GM21381 (cell line): Measurements from ENCODE around the gene GALNT9.
"Not testable (repeated sequence)": the region's sequence is repeated elsewhere in the genome, so short reads cannot be mapped to it uniquely, and the experiment has no call there.

ENCODE experiments used
- ATAC-seq: cut with Tn5 transposase; IDR thresholded peaks from one replicate; pipeline ENCODE4 v1.9.1; 2021; ENCODE audit warnings: mild to moderate bottlenecking, moderate library complexity; ENCODE audit not compliant: unreplicated experiment

The GALNT9 gene

GRCh38 chr12:132329036-132329719 lies at the start of gene GALNT9:
TSS of gene GALNT9 (minus strand) at chr12:132329589. CDS start at chr12:132329203, 386 bp downstream.
- ATAC-seq: no peak

GRCh38 chr12:132379057-132379456 lies 49.7 kb upstream of the GALNT9 start:
- not testable (repeated sequence) for ATAC-seq

- no peak for ATAC-seq
These were observed 47.8 kb upstream of the GALNT9 start for GRCh38 chr12:132377147-132377546.

GRCh38 chr12:132376464-132376830 lies 47.1 kb upstream of the GALNT9 start:
- no peak for ATAC-seq

- no peak for ATAC-seq
These were observed 46.5 kb upstream of the GALNT9 start for GRCh38 chr12:132375747-132376463.

GRCh38 chr12:132374612-132375445 lies 45.4 kb upstream of the GALNT9 start:
- ATAC-seq: no peak

GRCh38 chr12:132373901-132374611 lies 44.7 kb upstream of the GALNT9 start:
- ATAC-seq: no peak

- ATAC-seq: no peak
These were observed 38.5 kb upstream of the GALNT9 start for GRCh38 chr12:132367852-132368251.

- ATAC-seq: no peak
These were observed 37.9 kb upstream of the GALNT9 start for GRCh38 chr12:132367071-132367851.

- no peak for ATAC-seq
These were observed 37.0 kb upstream of the GALNT9 start for GRCh38 chr12:132366341-132366861.

- no peak for ATAC-seq
These were observed 35.8 kb upstream of the GALNT9 start for GRCh38 chr12:132365226-132365625.

- ATAC-seq: no peak
These were observed 35.0 kb upstream of the GALNT9 start for GRCh38 chr12:132364348-132364902.

GRCh38 chr12:132363661-132364347 lies 34.4 kb upstream of the GALNT9 start:
- ATAC-seq: no peak

GRCh38 chr12:132362996-132363660 lies 33.7 kb upstream of the GALNT9 start:
- no peak for ATAC-seq

GRCh38 chr12:132360906-132361777 lies 31.8 kb upstream of the GALNT9 start:
- ATAC-seq: no peak

GRCh38 chr12:132360410-132360809 lies 31.0 kb upstream of the GALNT9 start:
- ATAC-seq: no peak

GRCh38 chr12:132359971-132360370 lies 30.6 kb upstream of the GALNT9 start:
- no peak for ATAC-seq

- no peak for ATAC-seq
These were observed 30.2 kb upstream of the GALNT9 start for GRCh38 chr12:132359551-132359950.
